Measurements from ENCODE around the gene NPHP4.

The NPHP4 gene

DNA sequence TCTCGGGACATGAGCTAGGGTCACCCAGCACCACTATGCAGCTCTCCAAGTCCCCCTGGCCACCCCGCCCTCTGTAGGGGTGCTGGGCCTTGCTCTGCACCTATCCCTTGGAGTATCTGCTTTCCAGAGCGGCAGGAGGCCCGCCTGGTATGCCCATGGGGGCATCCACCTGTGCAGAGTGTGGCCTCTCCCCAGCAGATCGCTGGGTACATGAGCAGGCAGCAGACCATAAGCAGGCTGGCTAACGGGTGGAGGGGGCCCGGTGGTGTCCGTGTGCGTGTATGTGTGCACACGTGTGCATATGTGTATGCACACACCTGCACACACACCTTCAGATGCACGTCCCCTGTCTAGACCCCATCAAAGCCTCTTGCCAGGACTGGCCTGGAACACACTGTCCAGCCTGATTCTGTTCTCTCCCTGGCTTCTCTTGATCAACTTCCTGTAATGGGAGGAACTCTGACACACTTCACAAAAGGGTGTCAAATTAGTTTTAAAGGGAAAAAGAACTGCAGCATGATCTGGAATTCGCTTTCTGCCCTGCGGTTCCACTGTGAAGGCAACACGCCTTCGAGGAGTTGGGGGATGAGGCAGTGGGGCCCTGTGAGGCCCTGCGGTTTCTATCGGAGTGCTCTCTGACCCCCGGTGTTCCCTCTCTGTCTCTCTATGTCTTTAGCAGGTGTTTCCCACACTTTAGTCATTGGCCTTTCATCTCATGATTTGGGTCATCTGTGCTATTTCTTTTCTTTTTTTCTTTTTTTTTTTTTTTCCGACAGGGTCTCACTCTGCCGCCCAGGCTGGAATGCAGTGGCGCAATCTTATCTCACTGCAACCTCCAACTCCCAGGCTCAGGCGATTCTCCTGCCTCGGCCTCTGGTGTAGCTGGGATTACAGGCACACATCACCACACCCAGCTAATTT, 17.2 kb upstream of the NPHP4 start:
- TF ChIP-seq, protein P1, sequence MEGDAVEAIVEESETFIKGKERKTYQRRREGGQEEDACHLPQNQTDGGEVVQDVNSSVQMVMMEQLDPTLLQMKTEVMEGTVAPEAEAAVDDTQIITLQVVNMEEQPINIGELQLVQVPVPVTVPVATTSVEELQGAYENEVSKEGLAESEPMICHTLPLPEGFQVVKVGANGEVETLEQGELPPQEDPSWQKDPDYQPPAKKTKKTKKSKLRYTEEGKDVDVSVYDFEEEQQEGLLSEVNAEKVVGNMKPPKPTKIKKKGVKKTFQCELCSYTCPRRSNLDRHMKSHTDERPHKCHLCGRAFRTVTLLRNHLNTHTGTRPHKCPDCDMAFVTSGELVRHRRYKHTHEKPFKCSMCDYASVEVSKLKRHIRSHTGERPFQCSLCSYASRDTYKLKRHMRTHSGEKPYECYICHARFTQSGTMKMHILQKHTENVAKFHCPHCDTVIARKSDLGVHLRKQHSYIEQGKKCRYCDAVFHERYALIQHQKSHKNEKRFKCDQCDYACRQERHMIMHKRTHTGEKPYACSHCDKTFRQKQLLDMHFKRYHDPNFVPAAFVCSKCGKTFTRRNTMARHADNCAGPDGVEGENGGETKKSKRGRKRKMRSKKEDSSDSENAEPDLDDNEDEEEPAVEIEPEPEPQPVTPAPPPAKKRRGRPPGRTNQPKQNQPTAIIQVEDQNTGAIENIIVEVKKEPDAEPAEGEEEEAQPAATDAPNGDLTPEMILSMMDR (IDR thresholded peaks at IDR 0.05; ENCODE audit: insufficient read depth, low read depth, low read length, missing control alignments): no peak
- H3K4me3 ChIP-seq (ENCODE audit: low read length): no peak overlapping the region
- no peak for DNase-seq (ENCODE audit: low read depth)

DNA sequence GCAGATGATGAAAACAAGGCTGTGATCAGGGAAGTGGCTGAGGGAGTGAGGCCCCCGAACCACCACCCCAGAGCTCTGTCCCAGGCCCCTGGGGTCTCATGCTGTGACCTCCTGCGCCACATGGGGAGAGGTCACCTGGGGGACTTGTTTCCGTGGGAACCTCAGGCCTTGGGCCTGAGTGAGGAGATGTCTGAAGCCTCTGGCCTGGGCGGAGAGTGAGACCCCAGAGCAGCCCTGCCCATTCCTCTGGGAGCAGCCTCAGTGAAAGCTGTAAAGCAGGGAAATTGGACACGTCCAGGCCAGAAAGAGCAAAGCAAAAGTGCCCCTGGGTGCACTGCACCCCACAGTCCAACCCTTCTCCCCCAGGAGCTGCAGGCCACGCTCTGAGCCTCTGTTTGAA, 16.5 kb upstream of the NPHP4 start:
- no peak for DNase-seq (ENCODE audit: low read depth)
- H3K4me3 ChIP-seq (ENCODE audit: low read length): no peak overlapping the region
- TF ChIP-seq, protein P1 (IDR thresholded peaks at IDR 0.05; ENCODE audit: insufficient read depth, low read depth, low read length, missing control alignments): no peak

DNA sequence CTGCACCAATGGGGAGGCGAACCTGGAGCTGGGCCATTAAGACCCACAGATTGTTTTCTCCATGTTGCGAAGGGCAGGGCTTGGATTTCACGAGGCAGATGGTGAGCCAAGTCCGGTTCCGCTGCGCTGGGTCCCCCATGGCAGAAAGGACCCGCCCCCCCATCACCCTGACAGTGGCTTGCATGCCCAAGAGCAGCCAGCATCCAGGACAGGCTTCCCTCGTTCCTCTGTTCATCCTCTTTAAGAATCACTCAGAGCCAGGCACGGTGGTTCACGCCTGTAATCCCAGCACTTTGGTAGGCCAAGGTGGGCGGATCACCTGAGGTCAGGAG, 15.8 kb upstream of the NPHP4 start:
- TF ChIP-seq, protein P1 (IDR thresholded peaks at IDR 0.05; ENCODE audit: insufficient read depth, low read depth, low read length, missing control alignments): no peak
- no peak overlapping the region for H3K4me3 ChIP-seq (ENCODE audit: low read length)
- no peak for DNase-seq (ENCODE audit: low read depth)

DNA sequence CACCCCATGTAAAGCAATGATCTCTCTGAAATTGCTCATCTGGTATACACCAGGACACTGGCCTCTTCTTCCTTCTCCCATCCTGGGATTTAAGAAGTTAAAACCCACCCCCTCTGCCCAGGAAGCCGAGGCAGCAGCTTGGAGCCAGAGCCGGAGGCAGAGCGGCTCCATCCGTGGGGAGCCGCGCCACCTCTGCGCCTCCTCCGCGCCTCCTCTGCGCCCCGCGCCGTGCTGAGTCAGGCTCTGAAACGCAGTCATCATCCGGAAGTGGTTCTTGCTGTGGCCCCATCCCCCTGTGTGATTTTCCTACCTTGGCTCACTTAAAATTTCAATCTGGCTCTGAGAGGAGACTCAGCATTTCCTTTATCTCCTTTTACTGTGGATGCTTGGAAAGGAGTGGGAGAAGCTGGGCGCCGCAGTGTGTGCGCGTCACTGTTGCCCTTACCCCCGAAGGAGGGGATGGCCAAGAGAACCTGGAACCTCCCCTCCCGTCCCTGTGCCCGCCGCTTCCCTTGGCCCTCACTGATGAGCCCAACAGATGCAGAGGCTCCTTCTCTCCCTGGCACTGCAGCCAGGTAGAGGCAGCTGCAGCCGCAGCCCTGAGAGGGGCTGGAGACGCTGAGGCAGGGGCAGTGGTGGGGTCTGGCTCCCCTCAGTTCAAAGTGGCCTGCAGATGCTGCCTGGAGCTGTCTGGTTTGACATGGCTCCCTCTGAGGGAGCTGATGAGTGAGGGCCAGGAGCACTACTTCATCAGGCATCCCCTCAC, 15.3 kb upstream of the NPHP4 start:
- TF ChIP-seq, protein P1 (IDR thresholded peaks at IDR 0.05; ENCODE audit: insufficient read depth, low read depth, low read length, missing control alignments): no peak
- no peak overlapping the region for H3K4me3 ChIP-seq (ENCODE audit: low read length)
- no peak for DNase-seq (ENCODE audit: low read depth)

DNA sequence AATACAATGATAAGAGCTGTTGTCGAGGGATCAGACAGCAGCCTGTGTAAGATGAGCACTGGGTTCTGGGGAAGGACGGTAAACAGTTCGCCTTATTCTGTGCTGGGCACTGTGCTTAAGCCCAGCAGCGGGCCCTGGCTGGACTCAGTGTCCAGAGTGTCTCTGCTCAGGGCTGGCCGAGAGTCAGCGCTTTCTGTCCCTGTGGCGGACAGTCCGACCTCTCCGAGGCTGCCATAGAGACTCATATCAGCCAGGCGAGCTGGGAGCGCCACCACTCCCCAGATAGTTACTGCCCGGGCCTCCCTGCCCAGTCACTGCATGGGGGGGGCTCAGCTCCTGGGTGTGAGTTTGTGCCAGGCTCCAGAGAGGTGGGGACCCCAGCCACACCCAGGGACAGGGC, 14.7 kb upstream of the NPHP4 start:
- TF ChIP-seq, protein P1 (IDR thresholded peaks at IDR 0.05; ENCODE audit: insufficient read depth, low read depth, low read length, missing control alignments): no peak
- no peak overlapping the region for H3K4me3 ChIP-seq (ENCODE audit: low read length)
- DNase-seq (ENCODE audit: low read depth): no peak

DNA sequence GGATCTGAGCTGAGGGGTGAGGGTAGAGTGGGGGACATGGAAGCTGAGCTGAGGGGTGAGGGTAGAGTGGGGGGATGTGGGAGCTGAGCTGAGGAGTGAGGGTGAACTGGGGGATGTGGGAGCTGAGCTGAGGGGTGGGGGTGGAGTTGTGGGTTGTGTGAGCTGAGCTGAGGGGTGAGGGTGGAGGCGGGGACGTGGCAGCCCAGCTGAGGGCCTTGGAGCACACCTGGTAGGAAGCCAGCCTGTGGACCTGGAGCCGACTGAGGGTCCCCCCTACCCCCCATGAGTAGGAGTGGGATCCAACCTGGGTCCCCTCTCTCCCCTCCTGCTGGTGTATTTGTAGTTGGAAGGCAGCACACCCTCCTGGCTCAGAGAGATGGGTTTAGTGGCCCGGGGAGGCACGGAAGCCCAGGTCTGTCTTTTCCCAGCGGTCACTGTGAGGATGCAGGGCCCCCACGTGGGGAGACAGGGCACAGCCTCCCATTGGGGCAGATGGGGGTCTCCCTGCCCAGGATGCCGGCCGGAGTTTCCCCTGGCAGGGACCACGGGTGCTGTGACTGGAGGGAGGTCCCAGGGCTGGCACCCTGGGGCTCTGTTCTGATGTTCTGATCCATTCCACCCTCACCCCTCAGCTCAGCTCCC, 13.2 kb upstream of the NPHP4 start:
- H3K4me3 ChIP-seq (ENCODE audit: low read length): no peak overlapping the region
- no peak for DNase-seq (ENCODE audit: low read depth)
- TF ChIP-seq, protein P1 (IDR thresholded peaks at IDR 0.05; ENCODE audit: insufficient read depth, low read depth, low read length, missing control alignments): no peak
